ENCODE data around the gene LRMDA.

GRCh38 chr10:76000550-76000949 lies 569.1 kb downstream of the LRMDA start:
- TF ChIP-seq EP300 (IDR thresholded peaks at IDR 0.05) = no peak
- TF ChIP-seq CTCF (IDR thresholded peaks at IDR 0.05) = no peak
- TF ChIP-seq POLR2A (IDR thresholded peaks at IDR 0.05) = no peak
- TF ChIP-seq POLR2AphosphoS5 (IDR thresholded peaks at IDR 0.05) = no peak

All from sigmoid colon (tissue), 4 donors.